Calu3 (cell line): ENCODE measurements around the gene KCNH1. TPM values are rescaled to one million over a fixed set of nuclear protein-coding genes. Genes with fewer than 3 reads are reported as not detected.

Source experiments
- Bru-seq: library from RNA; stranded (reverse); fragments of 400-500 nt; gene quantifications from one replicate; lab custom pipeline; 2021; lab: Mats Ljungman, UMichigan
- BruChase-seq, 2 experiments: library from RNA; stranded (reverse); fragments of 400-500 nt; gene quantifications; one replicate each; lab custom pipeline; 2021; lab: Mats Ljungman, UMichigan
- BruUV-seq: library from RNA; stranded (reverse); fragments of 400-500 nt; replicated peaks from 2 replicates; lab custom pipeline; 2021; lab: Mats Ljungman, UMichigan
- CTCF ChIA-PET: fragments of 300-600 bp; sonication (Branson Sonifier 250); formaldehyde crosslinking; loops from one replicate; lab custom pipeline; 2022; ENCODE audit warnings: antibody characterized with exemption; lab: Charles Lee
- DNase-seq: peaks from one replicate; pipeline ENCODE4 v3.0.0; 2022
- H3K27ac Mint-ChIP-seq: one replicate; pipeline ENCODE4 v1.8.0; 2022; ENCODE audit warnings: mixed read lengths; ENCODE audit not compliant: unreplicated experiment
- H3K27me3 Mint-ChIP-seq: one replicate; pipeline ENCODE4 v1.8.0; 2022; ENCODE audit warnings: mixed read lengths; ENCODE audit not compliant: unreplicated experiment
- H3K36me3 Mint-ChIP-seq: one replicate; pipeline ENCODE4 v1.8.0; 2022; ENCODE audit warnings: mild to moderate bottlenecking, moderate library complexity, mixed read lengths; ENCODE audit not compliant: insufficient read depth, unreplicated experiment
- H3K4me1 Mint-ChIP-seq: one replicate; pipeline ENCODE4 v1.8.0; 2022; ENCODE audit warnings: mild to moderate bottlenecking, low read depth, mixed read lengths; ENCODE audit not compliant: unreplicated experiment
- H3K4me3 Mint-ChIP-seq: one replicate; pipeline ENCODE4 v1.8.0; 2022; ENCODE audit warnings: mild to moderate bottlenecking, low read depth, moderate library complexity, mixed read lengths; ENCODE audit not compliant: unreplicated experiment
- H3K9me3 Mint-ChIP-seq: one replicate; pipeline ENCODE4 v1.8.0; 2022; ENCODE audit warnings: low read depth, mixed read lengths; ENCODE audit not compliant: unreplicated experiment
- CTCF ChIP-seq: fragments of 200-600 bp; IDR thresholded peaks from one replicate; pipeline ENCODE4 v1.8.0; 2022; ENCODE audit warnings: antibody characterized with exemption; ENCODE audit not compliant: unreplicated experiment
- intact Hi-C: fragments of 100-400 bp; cut with micrococcal nuclease; formaldehyde crosslinking; loops from one replicate; pipeline ENCODE4 v1.10.0; 2022; ENCODE audit not compliant: unreplicated experiment
- long read RNA-seq: library from polyadenylated mRNA; stranded (forward); transcript quantifications from one replicate; pipeline ENCODE4 v2.0.0, GENCODE V29; 2022
- total RNA-seq: library from RNA; stranded (reverse); gene quantifications from 2 replicates; pipeline ENCODE4 v1.2.3, GENCODE V29; 2022

Gene KCNH1
- total RNA-seq (not detected in 2 replicates), Bru-seq, nascent RNA (percentile 3 among the genes with signal in this experiment), BruChase-seq, experiment 1, labeled RNA remaining after a 6-hour chase (percentile 2 among the genes with signal in this experiment), BruChase-seq, experiment 2, labeled RNA remaining after a 2-hour chase (percentile 3 among the genes with signal in this experiment)
- long read RNA-seq = 0 reads

- intact Hi-C loops = loop anchor here (5.0 to 10.0 kb wide), 3 partner anchors 309 to 422 kb away; no protein-coding TSS in a partner anchor
- no peaks in the 10 kb centered on the region for H3K4me1 Mint-ChIP-seq
- H3K9me3 Mint-ChIP-seq = no peaks in the 10 kb centered on the region
- peak; percentile 98 for TF ChIP-seq CTCF
- no peak within 1 kb of the TSS for H3K27ac Mint-ChIP-seq
- DNase-seq = peak; percentile 91
- CTCF ChIA-PET = interaction anchor here (0.6 to 3.0 kb wide), 14 partner anchors 10 to 1544 kb away, joined by 3 to 43 read pairs (median 4); no protein-coding TSS in a partner anchor
- BruUV-seq = no TSS peak
- peaks cover 81% of the 10 kb centered on the region for H3K27me3 Mint-ChIP-seq
- peak within 1 kb of the TSS; percentile 65 for H3K4me3 Mint-ChIP-seq
- no peaks in the 10 kb centered on the region for H3K36me3 Mint-ChIP-seq
Measured at GRCh38 chr1:211133836-211134669, at the start of gene KCNH1. KCNH1 (minus strand) TSS chr1:211134148; CDS start chr1:211133945, 203 bp downstream.

- CTCF ChIA-PET = no interaction called here
- no peak for DNase-seq
- no peaks in the 10 kb centered on the region for H3K9me3 Mint-ChIP-seq
- no peak overlapping the region for H3K27ac Mint-ChIP-seq
- H3K4me3 Mint-ChIP-seq = no peak overlapping the region
- TF ChIP-seq CTCF = no peak
- no peaks in the 10 kb centered on the region for H3K36me3 Mint-ChIP-seq
- intact Hi-C loops = no loop called here
- H3K4me1 Mint-ChIP-seq = no peaks in the 10 kb centered on the region
- BruUV-seq = no TSS peak
- no peaks in the 10 kb centered on the region for H3K27me3 Mint-ChIP-seq
Measured at GRCh38 chr1:211182746-211183145, 48.8 kb upstream of the KCNH1 start.

- Mint-ChIP-seq H3K9me3 (peaks cover 8% of the 10 kb centered on the region), H3K36me3 (no peaks in the 10 kb centered on the region), H3K27ac (no peak overlapping the region), H3K4me3 (no peak overlapping the region), H3K27me3 (no peaks in the 10 kb centered on the region), H3K4me1 (no peaks in the 10 kb centered on the region)
- BruUV-seq = no TSS peak
- no peak for TF ChIP-seq CTCF
- no peak for DNase-seq
- CTCF ChIA-PET = no interaction called here
- intact Hi-C loops = no loop called here
Measured at GRCh38 chr1:211174375-211174774, 40.4 kb upstream of the KCNH1 start.

GRCh38 chr1:211172657-211173056 is 38.7 kb upstream of the KCNH1 start:
- CTCF ChIA-PET = no interaction called here
- no peak for TF ChIP-seq CTCF
- Mint-ChIP-seq H3K27me3 (peaks cover 2% of the 10 kb centered on the region), H3K9me3 (peaks cover 9% of the 10 kb centered on the region), H3K36me3 (no peaks in the 10 kb centered on the region), H3K4me1 (no peaks in the 10 kb centered on the region), H3K27ac (no peak overlapping the region), H3K4me3 (no peak overlapping the region)
- BruUV-seq = no TSS peak
- DNase-seq = no peak
- intact Hi-C loops = no loop called here
